Measurements from ENCODE around the gene PERCC1. TPM values are rescaled to one million over a fixed set of nuclear protein-coding genes. Genes with fewer than 3 reads are reported as not detected.

PERCC1 gene
- total RNA-seq, 4 donors from 2014 or later: not detected

GRCh38 chr16:1442697-1443096, 11.8 kb downstream of the PERCC1 start:
- no peak for TF ChIP-seq CTCF (IDR thresholded peaks at IDR 0.05; ENCODE audit: low read depth)

GRCh38 chr16:1443403-1443973, 12.6 kb downstream of the PERCC1 start:
- TF ChIP-seq CTCF (IDR thresholded peaks at IDR 0.05; ENCODE audit: low read depth): no peak

GRCh38 chr16:1443980-1444729, 13.3 kb downstream of the PERCC1 start, which contains the start of gene CCDC154:
CCDC154 (minus strand) TSS chr16:1444556; CDS start chr16:1444322, 234 bp downstream.
- TF ChIP-seq CTCF (IDR thresholded peaks at IDR 0.05; ENCODE audit: low read depth): no peak

GRCh38 chr16:1444730-1445517, 14.0 kb downstream of the PERCC1 start:
- no peak for TF ChIP-seq CTCF (IDR thresholded peaks at IDR 0.05; ENCODE audit: low read depth)

GRCh38 chr16:1445518-1446203, 14.8 kb downstream of the PERCC1 start:
- TF ChIP-seq CTCF (IDR thresholded peaks at IDR 0.05; ENCODE audit: low read depth): no peak

- no peak for TF ChIP-seq CTCF (IDR thresholded peaks at IDR 0.05; ENCODE audit: low read depth)
Measured at GRCh38 chr16:1446296-1447080, 15.6 kb downstream of the PERCC1 start.

All from subcutaneous adipose tissue (tissue), 4 donors.